ENCODE data around the gene HS3ST6. TPM values are rescaled to one million over a fixed set of nuclear protein-coding genes. Genes with fewer than 3 reads are reported as not detected.
"Not testable (repeated sequence)": the region's sequence is repeated elsewhere in the genome, so short reads cannot be mapped to it uniquely, and the experiment has no call there.

HS3ST6 gene
- total and polyA plus RNA-seq, 4 experiments from 2014 or later: not detected

- CTCF ChIA-PET (ENCODE audit: partially characterized antibody): interaction anchor here (0.8 to 1.6 kb wide), 3 partner anchors 12 to 46 kb away, joined by 3 to 4 read pairs (median 3); no protein-coding TSS in a partner anchor
- Histone ChIP-seq H3K36me3 (ENCODE audit: insufficient read depth, low read length) (peaks cover 14% of the 10 kb centered on the region), H3K4me1 (ENCODE audit: insufficient read depth, low read length) (peaks cover 38% of the 10 kb centered on the region)
- not testable (repeated sequence) for H3K27ac ChIP-seq (ENCODE audit: low read depth, low read length); H3K27me3 ChIP-seq (ENCODE audit: insufficient read depth, low read length); H3K27ac Mint-ChIP-seq; H3K4me3 ChIP-seq (ENCODE audit: low read length in 2 of 2); H3K9me3 Mint-ChIP-seq; H3K9me3 ChIP-seq (ENCODE audit: control insufficient read depth in 1 of 2, low read length in 2 of 2); H3K27me3 Mint-ChIP-seq; H3K4me3 Mint-ChIP-seq
- H3K4me1 Mint-ChIP-seq: peaks cover 19 to 41% (median 30%) of the 10 kb centered on the region in 4 donors
- peak in 1 of 5 donors; percentile 27 for DNase-seq
- POLR2A ChIA-PET (ENCODE audit: partially characterized antibody): interaction anchor here (1.7 to 4.8 kb wide), 2 partner anchors 13 to 15 kb away, joined by 9 to 84 read pairs; partner anchors contain the start of genes MSRB1 and TBL3
- H3K36me3 Mint-ChIP-seq: peaks cover 11 to 26% of the 10 kb centered on the region in 2 donors
- intact Hi-C loops (cut with micrococcal nuclease): loop anchor here (2.0 kb wide), 1 partner anchor 183 kb away; no protein-coding TSS in a partner anchor
Observed at GRCh38 chr16:1958143-1958491, 39.9 kb upstream of the HS3ST6 start.

- POLR2A ChIA-PET (ENCODE audit: partially characterized antibody): interaction anchor here (1.4 to 4.8 kb wide), 3 partner anchors 13 to 15 kb away, joined by 4 to 84 read pairs (median 9); partner anchors contain the start of genes MSRB1 and TBL3
Observed at GRCh38 chr16:1957434-1958142, 39.4 kb upstream of the HS3ST6 start.

GRCh38 chr16:1953734-1954133, 35.5 kb upstream of the HS3ST6 start:
- no peaks in the 10 kb centered on the region for H3K36me3 ChIP-seq (ENCODE audit: insufficient read depth, low read length)
- Mint-ChIP-seq H3K4me3 (no peak overlapping the region), H3K27me3 (no peaks in the 10 kb centered on the region), H3K36me3 (no peaks in the 10 kb centered on the region), H3K4me1 (peaks cover 0 to under 1% (median 0%) of the 10 kb centered on the region in 4 donors), H3K27ac (no peak overlapping the region), H3K9me3 (no peaks in the 10 kb centered on the region)
- ChIA-PET POLR2A (ENCODE audit: partially characterized antibody) (interaction anchor here (2.3 kb wide), 1 partner anchor 11 kb away, joined by 5 read pairs; the partner anchor contains the start of gene MSRB1), CTCF (ENCODE audit: partially characterized antibody) (interaction anchor here (1.5 kb wide), 1 partner anchor 11 kb away, joined by 3 read pairs; the partner anchor contains the start of gene MSRB1)
- H3K4me1 ChIP-seq (ENCODE audit: insufficient read depth, low read length): peaks cover 2% of the 10 kb centered on the region
- no peaks in the 10 kb centered on the region for H3K27me3 ChIP-seq (ENCODE audit: insufficient read depth, low read length)
- intact Hi-C loops (cut with micrococcal nuclease): no loop called here
- H3K9me3 ChIP-seq (ENCODE audit: control insufficient read depth in 1 of 2, low read length in 2 of 2): no peaks in the 10 kb centered on the region
- H3K27ac ChIP-seq (ENCODE audit: low read depth, low read length): no peak overlapping the region
- peak in 1 of 5 donors; percentile 24 for DNase-seq
- no peak overlapping the region for H3K4me3 ChIP-seq (ENCODE audit: low read length in 2 of 2)

More at GRCh38 chr16:1957434-1958142, 39.4 kb upstream of the HS3ST6 start:
- not testable (repeated sequence) for H3K4me3 Mint-ChIP-seq; H3K27ac Mint-ChIP-seq; H3K27me3 ChIP-seq (ENCODE audit: insufficient read depth, low read length); H3K27ac ChIP-seq (ENCODE audit: low read depth, low read length); H3K27me3 Mint-ChIP-seq; H3K36me3 ChIP-seq (ENCODE audit: insufficient read depth, low read length); DNase-seq; H3K9me3 Mint-ChIP-seq; H3K4me3 ChIP-seq (ENCODE audit: low read length in 2 of 2); H3K9me3 ChIP-seq (ENCODE audit: control insufficient read depth in 1 of 2, low read length in 2 of 2)
- CTCF ChIA-PET (ENCODE audit: partially characterized antibody): interaction anchor here (0.8 to 1.6 kb wide), 3 partner anchors 13 to 46 kb away, joined by 3 to 4 read pairs (median 3); no protein-coding TSS in a partner anchor
- intact Hi-C loops (cut with micrococcal nuclease): loop anchor here (2.0 kb wide), 1 partner anchor 183 kb away; no protein-coding TSS in a partner anchor
- Mint-ChIP-seq H3K36me3 (peaks cover 8 to 22% of the 10 kb centered on the region in 2 donors), H3K4me1 (peaks cover 15 to 36% (median 27%) of the 10 kb centered on the region in 4 donors)
- peaks cover 32% of the 10 kb centered on the region for H3K4me1 ChIP-seq (ENCODE audit: insufficient read depth, low read length)

GRCh38 chr16:1950559-1950958, 32.3 kb upstream of the HS3ST6 start:
- ChIA-PET POLR2A (ENCODE audit: partially characterized antibody) (no interaction called here), CTCF (ENCODE audit: partially characterized antibody) (no interaction called here)
- Mint-ChIP-seq H3K36me3 (no peaks in the 10 kb centered on the region), H3K4me1 (no peaks in the 10 kb centered on the region), H3K27me3 (no peaks in the 10 kb centered on the region), H3K27ac (no peak overlapping the region), H3K9me3 (no peaks in the 10 kb centered on the region), H3K4me3 (no peak overlapping the region)
- no peaks in the 10 kb centered on the region for H3K4me1 ChIP-seq (ENCODE audit: insufficient read depth, low read length)
- H3K4me3 ChIP-seq (ENCODE audit: low read length in 2 of 2): no peak overlapping the region
- no peaks in the 10 kb centered on the region for H3K36me3 ChIP-seq (ENCODE audit: insufficient read depth, low read length)
- DNase-seq: no peak
- no peaks in the 10 kb centered on the region for H3K9me3 ChIP-seq (ENCODE audit: control insufficient read depth in 1 of 2, low read length in 2 of 2)
- no peaks in the 10 kb centered on the region for H3K27me3 ChIP-seq (ENCODE audit: insufficient read depth, low read length)
- H3K27ac ChIP-seq (ENCODE audit: low read depth, low read length): no peak overlapping the region
- intact Hi-C loops (cut with micrococcal nuclease): no loop called here

- Histone ChIP-seq H3K36me3 (ENCODE audit: insufficient read depth, low read length) (no peaks in the 10 kb centered on the region), H3K4me1 (ENCODE audit: insufficient read depth, low read length) (no peaks in the 10 kb centered on the region), H3K27ac (ENCODE audit: low read depth, low read length) (no peak overlapping the region), H3K9me3 (ENCODE audit: control insufficient read depth in 1 of 2, low read length in 2 of 2) (no peaks in the 10 kb centered on the region), H3K4me3 (ENCODE audit: low read length in 2 of 2) (no peak overlapping the region), H3K27me3 (ENCODE audit: insufficient read depth, low read length) (no peaks in the 10 kb centered on the region)
- intact Hi-C loops (cut with micrococcal nuclease): no loop called here
- H3K36me3 Mint-ChIP-seq: no peaks in the 10 kb centered on the region
- H3K4me1 Mint-ChIP-seq: no peaks in the 10 kb centered on the region
- no peaks in the 10 kb centered on the region for H3K9me3 Mint-ChIP-seq
- ChIA-PET POLR2A (ENCODE audit: partially characterized antibody) (no interaction called here), CTCF (ENCODE audit: partially characterized antibody) (no interaction called here)
- no peak overlapping the region for H3K27ac Mint-ChIP-seq
- H3K4me3 Mint-ChIP-seq: no peak overlapping the region
- no peaks in the 10 kb centered on the region for H3K27me3 Mint-ChIP-seq
- DNase-seq: no peak
Observed at GRCh38 chr16:1950047-1950446, 31.8 kb upstream of the HS3ST6 start.

- H3K27me3 ChIP-seq (ENCODE audit: insufficient read depth, low read length): no peaks in the 10 kb centered on the region
- no peak overlapping the region for H3K4me3 ChIP-seq (ENCODE audit: low read length in 2 of 2)
- H3K9me3 ChIP-seq (ENCODE audit: control insufficient read depth in 1 of 2, low read length in 2 of 2): no peaks in the 10 kb centered on the region
- no peak overlapping the region for H3K27ac Mint-ChIP-seq
- H3K36me3 Mint-ChIP-seq: no peaks in the 10 kb centered on the region
- ChIA-PET POLR2A (ENCODE audit: partially characterized antibody) (no interaction called here), CTCF (ENCODE audit: partially characterized antibody) (interaction anchor here (0.7 kb wide), 1 partner anchor 533 kb away, joined by 3 read pairs; no protein-coding TSS in a partner anchor)
- no peaks in the 10 kb centered on the region for H3K9me3 Mint-ChIP-seq
- no peak overlapping the region for H3K27ac ChIP-seq (ENCODE audit: low read depth, low read length)
- intact Hi-C loops (cut with micrococcal nuclease): no loop called here
- H3K4me1 Mint-ChIP-seq: peaks cover 0 to 2% (median 0%) of the 10 kb centered on the region in 4 donors
- no peak overlapping the region for H3K4me3 Mint-ChIP-seq
- H3K27me3 Mint-ChIP-seq: no peaks in the 10 kb centered on the region
- no peak for DNase-seq
- no peaks in the 10 kb centered on the region for H3K4me1 ChIP-seq (ENCODE audit: insufficient read depth, low read length)
- no peaks in the 10 kb centered on the region for H3K36me3 ChIP-seq (ENCODE audit: insufficient read depth, low read length)
Observed at GRCh38 chr16:1949507-1949906, 31.3 kb upstream of the HS3ST6 start.

- no peak overlapping the region for H3K4me3 ChIP-seq (ENCODE audit: low read length in 2 of 2)
- no peak overlapping the region for H3K27ac Mint-ChIP-seq
- H3K36me3 Mint-ChIP-seq: no peaks in the 10 kb centered on the region
- H3K36me3 ChIP-seq (ENCODE audit: insufficient read depth, low read length): no peaks in the 10 kb centered on the region
- no peak overlapping the region for H3K27ac ChIP-seq (ENCODE audit: low read depth, low read length)
- POLR2A ChIA-PET (ENCODE audit: partially characterized antibody): interaction anchor here (0.6 kb wide), 1 partner anchor 208 kb away, joined by 3 read pairs; no protein-coding TSS in a partner anchor
- no peaks in the 10 kb centered on the region for H3K27me3 Mint-ChIP-seq
- H3K9me3 Mint-ChIP-seq: no peaks in the 10 kb centered on the region
- no peak overlapping the region for H3K4me3 Mint-ChIP-seq
- H3K4me1 Mint-ChIP-seq: peaks cover 0 to 15% (median 5%) of the 10 kb centered on the region in 4 donors
- H3K9me3 ChIP-seq (ENCODE audit: control insufficient read depth in 1 of 2, low read length in 2 of 2): no peaks in the 10 kb centered on the region
- DNase-seq: no peak
- no peaks in the 10 kb centered on the region for H3K27me3 ChIP-seq (ENCODE audit: insufficient read depth, low read length)
- CTCF ChIA-PET (ENCODE audit: partially characterized antibody): no interaction called here
- H3K4me1 ChIP-seq (ENCODE audit: insufficient read depth, low read length): peaks cover 10% of the 10 kb centered on the region
- intact Hi-C loops (cut with micrococcal nuclease): no loop called here
Observed at GRCh38 chr16:1947369-1947670, 29.1 kb upstream of the HS3ST6 start.

All from CD4-positive, alpha-beta memory T cell (primary cell).